ENCODE data around the gene CELA3B.

DNA sequence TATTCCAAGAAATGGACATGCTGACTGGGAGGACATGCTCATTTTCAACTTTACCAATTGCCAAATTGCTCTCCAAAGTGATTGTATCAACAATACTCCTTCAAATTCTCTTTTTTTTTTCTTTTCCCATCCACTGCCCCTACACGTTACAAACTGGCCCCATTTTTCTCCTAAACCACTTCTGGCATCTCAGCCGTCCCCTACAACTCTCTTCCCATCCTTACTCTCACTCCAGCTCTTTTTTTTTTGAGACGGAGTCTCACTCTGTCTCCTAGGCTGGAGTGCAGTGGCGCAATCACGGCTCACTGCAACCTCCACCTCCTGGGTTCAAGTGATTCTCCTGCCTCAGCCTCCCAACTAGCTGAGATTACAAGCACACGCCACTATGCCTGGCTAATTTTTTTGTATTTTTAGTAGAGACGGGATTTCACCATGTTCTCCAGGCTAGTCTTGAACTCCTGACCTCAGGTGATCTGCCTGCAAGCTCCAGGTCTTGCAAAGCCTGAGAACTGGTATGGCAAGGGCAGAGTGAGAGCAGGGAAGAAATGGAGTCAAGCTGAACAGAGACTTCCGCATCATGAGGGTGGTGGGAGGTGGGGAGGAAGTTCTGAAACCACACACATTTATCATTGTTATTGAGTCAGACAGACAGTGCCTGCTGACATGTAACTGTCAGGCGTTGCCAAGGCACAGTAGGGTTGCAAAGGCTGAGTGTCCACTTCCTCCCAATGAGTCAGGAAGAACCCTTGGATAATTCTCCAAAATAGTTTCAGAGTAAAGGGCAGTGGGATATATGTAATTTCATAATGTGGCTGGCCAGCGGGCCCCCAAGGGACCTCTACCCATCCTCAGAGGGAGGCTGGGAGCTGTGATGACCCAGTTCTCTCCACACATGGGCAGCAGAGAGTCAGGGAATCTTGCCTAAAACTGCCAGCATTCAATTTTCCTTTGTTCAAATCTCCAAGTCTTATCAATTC, 42.0 kb downstream of the CELA3B start:
- TF ChIP-seq, protein P1, sequence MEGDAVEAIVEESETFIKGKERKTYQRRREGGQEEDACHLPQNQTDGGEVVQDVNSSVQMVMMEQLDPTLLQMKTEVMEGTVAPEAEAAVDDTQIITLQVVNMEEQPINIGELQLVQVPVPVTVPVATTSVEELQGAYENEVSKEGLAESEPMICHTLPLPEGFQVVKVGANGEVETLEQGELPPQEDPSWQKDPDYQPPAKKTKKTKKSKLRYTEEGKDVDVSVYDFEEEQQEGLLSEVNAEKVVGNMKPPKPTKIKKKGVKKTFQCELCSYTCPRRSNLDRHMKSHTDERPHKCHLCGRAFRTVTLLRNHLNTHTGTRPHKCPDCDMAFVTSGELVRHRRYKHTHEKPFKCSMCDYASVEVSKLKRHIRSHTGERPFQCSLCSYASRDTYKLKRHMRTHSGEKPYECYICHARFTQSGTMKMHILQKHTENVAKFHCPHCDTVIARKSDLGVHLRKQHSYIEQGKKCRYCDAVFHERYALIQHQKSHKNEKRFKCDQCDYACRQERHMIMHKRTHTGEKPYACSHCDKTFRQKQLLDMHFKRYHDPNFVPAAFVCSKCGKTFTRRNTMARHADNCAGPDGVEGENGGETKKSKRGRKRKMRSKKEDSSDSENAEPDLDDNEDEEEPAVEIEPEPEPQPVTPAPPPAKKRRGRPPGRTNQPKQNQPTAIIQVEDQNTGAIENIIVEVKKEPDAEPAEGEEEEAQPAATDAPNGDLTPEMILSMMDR (IDR thresholded peaks at IDR 0.05), result no peak
- TF ChIP-seq POLR2AphosphoS5 (IDR thresholded peaks at IDR 0.05) (no peak), POLR2A (IDR thresholded peaks at IDR 0.05) (no peak)

All from prostate gland (tissue), 2 donors.